Skeletal muscle satellite cell (primary cell): ENCODE results near the gene AGXT2.

Source experiments
- H3K27me3 ChIP-seq: 2 replicates; pipeline ENCODE4 v1.7.0; 2013; ENCODE audit warnings: low read length; ENCODE audit not compliant: control insufficient read depth, insufficient read depth
- H3K36me3 ChIP-seq: 2 replicates; pipeline ENCODE4 v1.7.0; 2013; ENCODE audit warnings: mild to moderate bottlenecking, control low read depth, low read length; ENCODE audit not compliant: insufficient read depth
- H3K4me1 ChIP-seq: 2 replicates; pipeline ENCODE4 v1.7.0; 2013; ENCODE audit warnings: low read length; ENCODE audit not compliant: control insufficient read depth, insufficient read depth
- H3K4me2 ChIP-seq: 2 replicates; pipeline ENCODE4 v1.7.0; 2013; ENCODE audit warnings: mild to moderate bottlenecking, low read length
- H3K4me3 ChIP-seq: 2 replicates; pipeline ENCODE4 v1.7.0; 2013; ENCODE audit warnings: low read length
- H3K9ac ChIP-seq: 2 replicates; pipeline ENCODE4 v1.7.0; 2013; ENCODE audit warnings: mild to moderate bottlenecking, low read depth, low read length, moderate library complexity
- H3K9me3 ChIP-seq: replicated peaks from 2 replicates; pipeline ENCODE4 v1.7.0; 2013; ENCODE audit warnings: mild to moderate bottlenecking, control low read depth, low read length

Gene AGXT2

GRCh38 chr5:35010676-35011075 lies 37.1 kb downstream of the AGXT2 start:
- Histone ChIP-seq H3K36me3 (no peaks in the 10 kb centered on the region), H3K9ac (no peak overlapping the region), H3K4me1 (no peaks in the 10 kb centered on the region), H3K9me3 (no peaks in the 10 kb centered on the region), H3K4me2 (no peak overlapping the region), H3K27me3 (peaks cover 39% of the 10 kb centered on the region), H3K4me3 (no peak overlapping the region)

DNA sequence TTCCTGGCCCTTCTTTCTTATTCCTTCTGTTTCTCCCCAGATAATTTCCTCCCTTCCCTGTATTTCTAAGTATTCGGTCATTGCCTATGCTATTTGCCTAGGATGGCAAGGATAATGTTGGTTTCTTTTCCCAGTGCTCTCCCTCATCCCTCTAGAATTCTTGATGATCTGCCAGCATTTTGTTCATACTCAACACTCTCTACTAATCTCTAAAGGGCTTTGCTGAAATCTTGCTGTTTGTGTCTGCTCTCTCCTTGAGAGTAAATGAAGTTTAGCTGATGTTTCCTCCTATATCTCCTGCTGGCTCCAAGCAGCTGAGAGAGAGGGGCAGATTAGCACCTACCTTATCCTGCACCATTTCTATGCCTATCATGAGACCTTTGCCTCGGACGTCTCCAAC lies 38.1 kb downstream of the AGXT2 start:
- no peaks in the 10 kb centered on the region for H3K36me3 ChIP-seq
- H3K4me2 ChIP-seq: no peak overlapping the region
- H3K4me3 ChIP-seq: no peak overlapping the region
- H3K9me3 ChIP-seq: no peaks in the 10 kb centered on the region
- H3K4me1 ChIP-seq: no peaks in the 10 kb centered on the region
- no peak overlapping the region for H3K9ac ChIP-seq
- peaks cover 40% of the 10 kb centered on the region for H3K27me3 ChIP-seq

- no peak overlapping the region for H3K4me3 ChIP-seq
- H3K4me1 ChIP-seq: no peaks in the 10 kb centered on the region
- H3K9me3 ChIP-seq: no peaks in the 10 kb centered on the region
- H3K9ac ChIP-seq: no peak overlapping the region
- H3K4me2 ChIP-seq: no peak overlapping the region
- peaks cover 42% of the 10 kb centered on the region for H3K27me3 ChIP-seq
- no peaks in the 10 kb centered on the region for H3K36me3 ChIP-seq
Observed at GRCh38 chr5:35009019-35009418, 38.7 kb downstream of the AGXT2 start.

GRCh38 chr5:35004771-35005170 lies 43.0 kb downstream of the AGXT2 start:
- Histone ChIP-seq H3K9me3 (no peaks in the 10 kb centered on the region), H3K4me3 (no peak overlapping the region), H3K27me3 (peaks cover 70% of the 10 kb centered on the region), H3K36me3 (no peaks in the 10 kb centered on the region), H3K4me2 (no peak overlapping the region), H3K9ac (no peak overlapping the region), H3K4me1 (no peaks in the 10 kb centered on the region)

- H3K9me3 ChIP-seq: no peaks in the 10 kb centered on the region
- no peaks in the 10 kb centered on the region for H3K4me1 ChIP-seq
- no peaks in the 10 kb centered on the region for H3K36me3 ChIP-seq
- peaks cover 69% of the 10 kb centered on the region for H3K27me3 ChIP-seq
- no peak overlapping the region for H3K4me2 ChIP-seq
- H3K4me3 ChIP-seq: no peak overlapping the region
- H3K9ac ChIP-seq: no peak overlapping the region
Observed at GRCh38 chr5:35004200-35004599, 43.5 kb downstream of the AGXT2 start.

GRCh38 chr5:35003018-35003957 lies 44.5 kb downstream of the AGXT2 start:
- Histone ChIP-seq H3K4me2 (no peak overlapping the region), H3K27me3 (peaks cover 78% of the 10 kb centered on the region), H3K4me3 (no peak overlapping the region), H3K9me3 (no peaks in the 10 kb centered on the region), H3K9ac (no peak overlapping the region), H3K36me3 (no peaks in the 10 kb centered on the region), H3K4me1 (no peaks in the 10 kb centered on the region)

- Histone ChIP-seq H3K9ac (no peak overlapping the region), H3K36me3 (no peaks in the 10 kb centered on the region), H3K4me1 (no peaks in the 10 kb centered on the region), H3K27me3 (peaks cover 77% of the 10 kb centered on the region), H3K4me3 (no peak overlapping the region), H3K9me3 (no peaks in the 10 kb centered on the region), H3K4me2 (no peak overlapping the region)
Observed at GRCh38 chr5:35002459-35002858, 45.3 kb downstream of the AGXT2 start.

DNA sequence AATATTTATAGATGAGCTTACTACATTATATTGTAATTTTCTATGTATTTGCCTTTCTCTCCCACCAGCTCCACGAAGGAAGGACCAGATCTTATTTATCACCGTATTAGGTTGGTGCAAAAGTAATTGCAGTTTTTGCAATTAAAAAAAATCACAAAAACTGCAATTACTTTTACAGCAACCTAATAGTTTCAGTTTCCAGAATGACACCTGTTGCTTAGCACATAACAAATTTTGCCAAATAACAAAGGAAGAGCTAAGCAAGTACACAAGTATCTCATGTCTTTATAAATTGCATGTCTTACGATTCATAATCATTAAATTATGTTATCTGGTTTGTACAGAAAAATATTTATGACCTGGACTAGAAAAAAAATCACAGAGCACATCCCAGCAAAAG lies 45.9 kb downstream of the AGXT2 start:
- Histone ChIP-seq H3K9ac (no peak overlapping the region), H3K9me3 (no peaks in the 10 kb centered on the region), H3K4me3 (no peak overlapping the region), H3K4me1 (no peaks in the 10 kb centered on the region), H3K27me3 (peaks cover 72% of the 10 kb centered on the region), H3K36me3 (no peaks in the 10 kb centered on the region), H3K4me2 (no peak overlapping the region)

DNA sequence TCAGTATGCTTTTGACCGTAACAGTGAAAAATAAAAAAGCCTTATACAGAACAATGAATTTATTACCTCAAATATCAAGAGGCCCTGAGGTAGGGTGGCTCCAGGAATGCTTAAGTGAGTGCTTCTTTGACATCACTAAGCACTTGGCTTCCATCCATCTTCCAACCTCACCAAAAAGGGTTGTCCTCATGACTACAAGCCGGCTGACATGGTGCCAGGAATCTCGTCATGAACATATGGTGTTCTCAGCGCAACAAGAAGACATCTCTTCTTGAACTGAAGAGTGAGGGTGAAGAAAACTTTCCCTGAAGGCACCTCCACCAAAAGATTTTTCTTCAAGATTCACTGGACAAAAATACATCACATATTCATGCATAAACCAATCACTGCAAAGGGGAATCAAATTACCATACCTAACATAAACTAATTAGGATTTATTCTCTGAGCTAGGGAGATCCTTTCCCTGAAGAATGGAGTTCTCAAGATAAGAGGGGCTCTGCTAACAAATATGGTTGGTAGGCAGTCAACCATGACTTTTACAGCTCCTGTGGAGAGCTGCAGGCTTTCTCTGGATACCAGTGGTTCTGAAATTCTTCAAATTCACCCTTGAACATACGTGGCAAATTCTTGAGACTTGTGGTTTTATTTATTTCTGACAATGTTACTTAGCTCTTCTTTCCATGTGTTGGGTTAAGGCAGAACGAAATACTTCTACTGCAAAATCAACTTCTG lies 49.5 kb downstream of the AGXT2 start:
- Histone ChIP-seq H3K4me3 (no peak overlapping the region), H3K27me3 (peaks cover 74% of the 10 kb centered on the region), H3K4me1 (no peaks in the 10 kb centered on the region), H3K4me2 (no peak overlapping the region), H3K9me3 (no peaks in the 10 kb centered on the region), H3K36me3 (no peaks in the 10 kb centered on the region), H3K9ac (no peak overlapping the region)

GRCh38 chr5:34996261-34996660 lies 51.5 kb downstream of the AGXT2 start:
- H3K36me3 ChIP-seq: no peaks in the 10 kb centered on the region
- no peaks in the 10 kb centered on the region for H3K4me1 ChIP-seq
- H3K9ac ChIP-seq: no peak overlapping the region
- H3K27me3 ChIP-seq: peaks cover 62% of the 10 kb centered on the region
- H3K4me3 ChIP-seq: no peak overlapping the region
- no peaks in the 10 kb centered on the region for H3K9me3 ChIP-seq
- H3K4me2 ChIP-seq: no peak overlapping the region

DNA sequence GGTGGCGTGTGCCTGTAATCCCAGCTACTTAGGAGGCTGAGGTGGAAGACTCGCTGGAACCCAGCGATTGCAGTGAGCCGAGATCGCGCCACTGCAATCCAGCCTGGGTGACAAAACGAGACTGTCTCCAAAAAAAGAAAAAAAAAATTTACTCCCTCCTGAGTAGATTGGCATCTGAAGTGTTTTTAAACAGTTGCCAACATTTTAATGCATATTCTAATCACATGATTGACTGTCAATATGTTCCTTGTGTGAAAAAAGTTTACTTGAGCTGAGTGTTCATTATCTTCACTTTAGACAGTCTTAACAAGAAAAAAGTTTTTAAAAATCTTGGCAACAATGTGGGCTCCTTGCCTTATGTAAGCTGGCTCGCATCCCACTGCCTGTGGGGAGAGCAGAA lies 53.8 kb downstream of the AGXT2 start:
- Histone ChIP-seq H3K4me1 (no peaks in the 10 kb centered on the region), H3K9ac (no peak overlapping the region), H3K4me3 (no peak overlapping the region), H3K27me3 (peaks cover 43% of the 10 kb centered on the region), H3K4me2 (no peak overlapping the region), H3K9me3 (no peaks in the 10 kb centered on the region), H3K36me3 (no peaks in the 10 kb centered on the region)
